VCaP (cell line): Measurements from ENCODE around the gene PMIS2.

Experiments used
- H3K27ac ChIP-seq: fragments of 450-650 bp; 2 replicates; pipeline ENCODE4 v1.5.1; 2017
- TF ChIP-seq, protein P1 (sequence below): fragments of 450-650 bp; conservative IDR thresholded peaks from 2 replicates; pipeline ENCODE4 v1.5.1; 2017; ENCODE audit warnings: mild to moderate bottlenecking, moderate library complexity

Gene PMIS2

DNA sequence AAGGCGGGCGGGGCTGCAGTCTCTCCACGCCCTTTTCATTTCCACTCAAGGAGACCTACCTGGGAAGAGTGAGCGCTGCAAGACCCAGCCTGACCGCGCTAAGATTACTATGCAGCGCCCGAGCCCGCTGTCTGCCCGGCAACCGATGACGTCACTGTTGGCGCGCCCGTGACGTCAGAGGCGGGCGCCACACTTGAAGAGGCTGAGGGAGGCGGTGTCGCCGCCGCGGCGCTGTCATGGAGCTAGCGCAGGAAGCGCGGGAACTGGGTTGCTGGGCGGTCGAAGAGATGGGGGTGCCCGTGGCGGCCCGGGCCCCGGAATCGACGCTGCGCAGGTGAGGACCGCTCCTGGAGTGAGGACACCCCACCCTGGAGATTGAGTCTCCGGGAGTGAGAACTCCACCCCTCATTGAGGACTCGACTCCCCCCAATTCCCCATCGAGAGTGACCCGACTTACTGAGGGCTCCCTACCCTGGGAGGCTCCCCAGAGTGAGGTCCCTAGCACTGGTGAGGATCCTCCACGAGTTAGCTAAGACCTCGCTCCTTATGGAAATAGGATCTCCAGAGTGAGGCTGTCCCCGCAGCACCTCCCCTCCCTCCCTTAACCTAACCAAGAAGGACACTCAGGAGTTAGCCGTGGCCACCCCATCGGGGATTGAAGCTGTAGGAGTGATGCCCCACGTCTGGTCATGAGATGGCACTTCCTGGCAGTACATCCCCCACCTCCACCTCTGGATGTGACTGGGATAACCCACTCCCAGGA, 26.8 kb downstream of the PMIS2 start, which contains the start of gene HAUS5:
Gene HAUS5, plus strand, starts transcription at position 177 of the 763 bp plus-strand sequence. Its CDS starts 60 bp downstream, at position 237.
- TF ChIP-seq, protein P1, sequence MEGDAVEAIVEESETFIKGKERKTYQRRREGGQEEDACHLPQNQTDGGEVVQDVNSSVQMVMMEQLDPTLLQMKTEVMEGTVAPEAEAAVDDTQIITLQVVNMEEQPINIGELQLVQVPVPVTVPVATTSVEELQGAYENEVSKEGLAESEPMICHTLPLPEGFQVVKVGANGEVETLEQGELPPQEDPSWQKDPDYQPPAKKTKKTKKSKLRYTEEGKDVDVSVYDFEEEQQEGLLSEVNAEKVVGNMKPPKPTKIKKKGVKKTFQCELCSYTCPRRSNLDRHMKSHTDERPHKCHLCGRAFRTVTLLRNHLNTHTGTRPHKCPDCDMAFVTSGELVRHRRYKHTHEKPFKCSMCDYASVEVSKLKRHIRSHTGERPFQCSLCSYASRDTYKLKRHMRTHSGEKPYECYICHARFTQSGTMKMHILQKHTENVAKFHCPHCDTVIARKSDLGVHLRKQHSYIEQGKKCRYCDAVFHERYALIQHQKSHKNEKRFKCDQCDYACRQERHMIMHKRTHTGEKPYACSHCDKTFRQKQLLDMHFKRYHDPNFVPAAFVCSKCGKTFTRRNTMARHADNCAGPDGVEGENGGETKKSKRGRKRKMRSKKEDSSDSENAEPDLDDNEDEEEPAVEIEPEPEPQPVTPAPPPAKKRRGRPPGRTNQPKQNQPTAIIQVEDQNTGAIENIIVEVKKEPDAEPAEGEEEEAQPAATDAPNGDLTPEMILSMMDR = 0 out of 2 replicates have a peak, but pooled peaks have one; percentile 17
- H3K27ac ChIP-seq = peak within 1 kb of the TSS; percentile 73; the same call in 1 of the 2 replicates

DNA sequence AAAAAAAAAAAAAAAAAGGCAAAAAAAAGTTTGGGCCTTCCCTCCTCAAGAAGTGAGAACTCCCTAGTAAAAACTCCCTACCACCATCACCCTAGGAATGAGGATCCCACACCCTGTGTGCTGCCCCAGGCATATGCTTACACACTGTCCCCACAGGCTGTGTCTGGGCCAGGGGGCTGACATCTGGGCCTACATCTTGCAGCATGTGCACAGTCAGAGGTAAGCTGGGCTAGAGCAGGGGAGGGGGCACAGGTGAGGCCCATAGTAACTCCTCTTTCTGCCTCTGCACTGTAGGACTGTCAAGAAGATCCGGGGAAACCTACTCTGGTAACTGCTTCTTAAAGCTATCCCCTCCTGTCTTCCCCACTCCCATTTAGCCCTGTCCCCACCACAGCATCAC, 27.6 kb downstream of the PMIS2 start:
- peak overlapping the region; percentile 73; the same call in 1 of the 2 replicates for H3K27ac ChIP-seq
- TF ChIP-seq, protein P1 = no peak

DNA sequence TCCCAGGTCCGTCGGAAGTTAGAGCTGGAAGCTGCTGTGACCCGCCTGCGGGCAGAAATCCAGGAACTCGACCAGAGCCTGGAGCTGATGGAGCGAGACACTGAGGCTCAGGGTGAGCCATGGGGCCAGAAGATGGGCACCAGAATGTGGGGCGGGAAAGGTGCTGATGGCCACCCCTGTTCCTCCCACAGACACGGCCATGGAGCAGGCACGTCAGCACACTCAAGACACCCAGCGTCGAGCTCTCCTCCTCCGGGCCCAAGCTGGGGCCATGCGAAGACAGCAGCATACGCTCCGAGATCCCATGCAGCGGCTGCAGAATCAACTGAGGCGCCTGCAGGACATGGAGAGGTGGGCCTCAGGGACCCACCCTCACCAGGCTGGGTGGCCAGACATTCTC, 29.1 kb downstream of the PMIS2 start:
- no peak overlapping the region for H3K27ac ChIP-seq
- TF ChIP-seq, protein P1 = no peak

DNA sequence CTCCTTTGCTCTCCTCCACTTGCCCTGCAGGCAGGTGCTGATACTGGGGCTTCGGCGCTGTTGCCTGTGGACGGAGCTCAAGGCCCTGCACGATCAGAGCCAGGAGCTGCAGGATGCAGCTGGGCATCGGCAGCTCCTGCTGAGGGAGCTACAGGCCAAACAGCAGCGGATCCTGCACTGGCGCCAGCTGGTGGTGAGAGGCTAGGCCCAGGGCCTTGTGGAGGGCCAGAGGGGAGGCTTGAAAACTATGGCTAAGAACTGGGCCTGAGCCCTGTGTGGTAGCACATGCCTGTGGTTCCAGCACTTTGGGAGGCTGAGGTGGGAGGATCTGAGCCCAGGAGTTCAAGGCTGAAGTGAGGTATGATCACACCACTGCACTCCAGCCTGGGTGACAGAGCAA, 32.9 kb downstream of the PMIS2 start:
- H3K27ac ChIP-seq = no peak overlapping the region
- TF ChIP-seq, protein P1 = peak; percentile 37

DNA sequence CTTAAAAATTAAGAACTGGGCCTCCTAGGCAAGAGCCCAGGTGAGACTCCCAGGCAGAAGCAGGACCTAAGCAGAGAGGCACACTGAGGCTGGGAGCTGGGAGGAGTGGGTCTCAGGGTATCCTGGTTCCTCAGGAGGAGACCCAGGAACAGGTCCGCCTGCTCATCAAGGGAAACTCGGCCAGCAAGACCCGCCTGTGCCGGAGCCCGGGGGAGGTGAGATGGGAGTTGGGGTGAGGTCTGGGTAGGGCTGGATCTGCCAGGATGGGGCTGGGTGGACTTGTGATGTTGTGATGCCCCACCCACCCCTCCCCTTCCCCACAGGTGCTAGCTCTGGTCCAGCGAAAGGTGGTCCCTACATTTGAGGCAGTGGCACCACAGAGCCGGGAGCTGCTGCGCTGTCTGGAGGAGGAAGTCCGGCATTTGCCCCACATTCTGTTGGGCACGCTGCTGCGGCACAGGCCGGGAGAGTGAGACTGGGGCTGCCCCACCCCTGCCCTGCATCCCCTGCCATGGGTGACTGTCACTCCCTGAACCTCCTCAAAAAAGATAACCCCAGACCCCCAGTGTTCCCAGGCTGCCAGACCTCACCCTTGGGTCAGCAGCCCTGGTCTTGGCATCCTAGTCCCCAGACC, 33.4 kb downstream of the PMIS2 start:
- no peak overlapping the region for H3K27ac ChIP-seq
- TF ChIP-seq, protein P1 = no peak

DNA sequence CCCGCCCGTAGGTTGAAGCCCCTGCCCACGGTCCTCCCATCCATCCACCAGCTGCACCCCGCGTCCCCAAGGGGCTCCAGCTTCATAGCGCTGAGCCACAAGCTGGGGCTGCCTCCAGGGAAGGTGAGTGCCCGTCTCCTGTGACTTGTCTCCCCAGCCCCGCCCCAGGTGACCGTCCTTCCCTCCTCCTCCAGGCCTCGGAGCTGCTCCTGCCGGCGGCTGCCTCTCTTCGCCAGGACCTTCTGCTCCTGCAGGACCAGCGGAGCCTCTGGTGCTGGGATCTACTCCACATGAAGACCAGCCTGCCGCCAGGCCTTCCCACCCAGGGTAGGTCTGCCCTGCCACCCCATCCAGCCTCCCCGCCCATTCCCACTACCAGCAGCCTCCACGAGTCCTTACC, 34.0 kb downstream of the PMIS2 start:
- TF ChIP-seq, protein P1 = no peak
- H3K27ac ChIP-seq = no peak overlapping the region

DNA sequence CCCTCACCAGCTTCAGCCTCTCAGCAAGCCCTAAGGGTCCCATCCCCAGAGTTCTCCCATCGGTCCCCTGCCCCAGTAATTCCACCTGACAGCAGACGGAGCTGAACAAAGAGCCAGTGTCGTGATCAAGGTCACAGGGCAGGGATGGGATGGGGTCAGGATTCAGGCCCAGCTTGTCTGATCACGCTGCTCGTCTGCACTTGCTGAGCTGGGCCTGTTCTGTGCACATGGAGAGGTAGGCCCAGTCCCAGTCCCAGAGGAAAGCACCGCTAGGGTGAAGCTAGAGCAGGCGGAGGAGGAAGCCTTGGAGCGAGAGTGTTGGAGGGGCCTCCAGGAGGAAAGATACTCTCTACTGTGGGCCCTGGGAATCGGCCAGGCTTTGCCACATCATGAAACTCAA, 35.7 kb downstream of the PMIS2 start:
- H3K27ac ChIP-seq = no peak overlapping the region
- TF ChIP-seq, protein P1 = no peak
